ENCODE data around the gene P3H2.

- no peak for TF ChIP-seq POLR2A (IDR thresholded peaks at IDR 0.05; ENCODE audit: low read depth)
- TF ChIP-seq CTCF (IDR thresholded peaks at IDR 0.05), result no peak
- no peak for TF ChIP-seq EP300 (IDR thresholded peaks at IDR 0.05)
- no peak for TF ChIP-seq POLR2AphosphoS5 (IDR thresholded peaks at IDR 0.05)
Observed at GRCh38 chr3:190089711-190090110, 31.0 kb downstream of the P3H2 start.
